HG03159 (cell line): ENCODE results near the gene SNX30.

ENCODE experiments used
- ATAC-seq: cut with Tn5 transposase; IDR thresholded peaks from one replicate; pipeline ENCODE4 v1.9.1; 2021; ENCODE audit warnings: mild to moderate bottlenecking, moderate library complexity; ENCODE audit not compliant: unreplicated experiment

SNX30 gene

DNA sequence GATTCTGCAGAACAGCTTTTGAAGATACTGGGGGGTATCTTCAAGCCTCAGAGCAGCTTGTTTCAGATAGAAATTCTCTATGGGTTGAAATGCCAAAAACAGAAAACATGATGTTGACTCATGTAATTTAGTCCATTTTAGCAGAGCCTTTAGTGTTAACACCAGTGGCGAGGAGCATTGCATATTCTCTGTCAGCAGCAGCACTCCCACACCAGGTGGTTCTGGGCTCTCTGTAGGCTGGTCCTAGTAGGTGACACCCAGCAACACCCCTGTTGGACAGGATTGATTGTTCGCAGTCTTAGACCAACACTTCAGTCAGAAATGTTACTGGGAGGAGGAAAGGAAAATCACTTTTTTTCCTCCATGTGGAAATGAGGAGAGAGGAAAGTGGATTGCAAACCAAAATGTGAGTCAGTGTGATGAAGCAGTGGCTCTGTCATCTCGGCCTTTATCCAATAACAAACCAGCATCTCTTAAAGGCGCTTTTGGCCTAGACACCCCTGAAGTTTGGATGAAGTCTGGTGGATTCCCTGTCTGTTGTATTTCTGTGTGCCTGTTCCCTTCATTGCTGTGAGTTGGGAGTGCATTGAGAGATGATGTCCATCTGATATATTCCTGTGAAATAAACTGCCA lies 123.3 kb downstream of the SNX30 start:
- no peak for ATAC-seq

DNA sequence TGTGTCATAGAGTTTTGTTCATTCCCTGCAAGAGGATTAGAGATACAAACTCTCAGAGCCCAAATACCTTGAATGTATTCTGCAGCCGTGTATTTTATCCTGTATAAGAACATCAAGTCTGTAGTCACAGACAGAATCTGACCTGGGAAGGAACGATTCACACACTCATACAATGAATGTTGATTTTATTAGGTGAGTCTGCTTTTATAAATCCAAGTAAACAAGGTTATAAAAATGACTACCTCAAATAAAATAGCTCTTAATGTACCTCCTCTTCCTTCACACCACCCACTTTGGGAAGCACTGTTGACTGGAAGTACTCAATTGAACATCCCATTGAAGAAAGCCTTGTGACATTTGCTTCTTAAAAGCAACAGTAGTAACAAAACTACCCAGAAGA lies 128.2 kb downstream of the SNX30 start:
- ATAC-seq: no peak

DNA sequence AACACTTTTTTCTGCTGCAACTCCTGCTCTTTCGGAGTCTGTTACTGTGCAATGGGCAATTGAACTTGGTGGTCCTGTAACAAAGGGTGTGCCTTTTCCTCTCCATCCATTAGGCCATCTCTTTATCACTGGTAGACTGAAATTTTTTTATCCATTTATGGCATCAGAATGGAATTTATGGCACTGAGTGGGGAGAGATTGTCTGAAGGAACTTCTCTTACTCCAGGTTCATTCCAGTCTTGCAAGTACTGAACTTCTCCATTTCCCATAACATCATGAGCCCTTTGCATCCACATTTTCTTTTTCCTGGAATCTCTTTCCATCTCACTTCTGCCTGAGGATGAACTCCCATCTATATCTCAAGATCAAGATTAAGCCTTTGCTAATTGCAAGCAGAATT lies 130.1 kb downstream of the SNX30 start:
- no peak for ATAC-seq

DNA sequence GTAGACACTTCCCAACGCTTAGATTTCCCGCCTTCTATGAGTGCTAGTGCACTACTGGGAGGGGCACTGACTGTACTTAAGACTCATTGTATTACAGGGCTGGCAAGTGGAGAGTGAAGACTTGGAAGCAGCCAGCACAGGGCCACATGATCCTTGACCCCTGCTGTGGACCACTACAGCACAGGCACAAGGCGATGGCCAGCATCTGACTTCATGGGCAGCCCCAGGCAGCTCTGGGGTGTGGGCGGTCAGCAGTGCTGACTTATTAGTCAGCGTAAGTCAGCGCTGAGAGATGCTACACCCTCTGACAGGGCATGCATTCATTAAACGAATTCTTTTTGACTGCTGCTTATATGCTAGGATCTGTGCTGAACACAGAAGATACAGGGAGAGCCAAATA lies 130.8 kb downstream of the SNX30 start:
- ATAC-seq: no peak

DNA sequence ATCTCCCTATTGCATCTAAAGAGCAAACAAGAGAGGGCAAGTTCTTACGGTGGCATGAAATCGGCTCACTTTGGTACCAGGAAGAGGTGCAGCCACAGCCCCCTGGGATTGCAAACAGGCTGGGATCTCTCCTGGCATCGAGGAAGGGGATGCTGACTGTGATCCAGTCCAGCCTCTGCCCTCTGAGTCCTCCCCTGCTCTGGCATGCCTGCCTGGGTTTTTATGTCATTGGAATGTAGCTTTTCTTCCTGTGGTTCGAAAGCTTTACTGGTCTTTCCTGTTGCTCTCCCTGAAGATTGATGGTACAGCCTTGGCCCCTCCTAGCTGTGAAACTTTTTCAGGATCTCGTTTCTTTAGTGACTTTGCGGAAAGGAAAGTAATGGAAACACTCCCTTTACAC lies 133.5 kb downstream of the SNX30 start:
- no peak for ATAC-seq

DNA sequence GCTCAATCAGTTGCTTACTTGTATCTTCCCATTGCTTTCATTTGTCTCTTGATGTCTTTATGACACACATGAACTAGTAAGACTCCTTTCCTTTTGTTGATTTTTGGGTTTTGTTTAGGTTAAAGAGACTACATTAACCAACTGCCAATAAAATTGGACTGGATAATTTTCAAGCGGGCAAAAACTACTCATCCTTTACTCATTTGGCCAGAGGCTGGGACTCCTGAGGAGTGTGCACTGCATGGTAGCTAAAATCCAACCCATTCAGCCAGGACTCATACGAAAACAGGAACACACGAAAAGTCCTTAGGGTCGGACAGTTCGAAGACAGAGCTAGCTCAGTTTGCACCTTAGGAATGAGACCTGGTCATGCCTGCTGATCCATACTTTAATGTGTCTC lies 134.2 kb downstream of the SNX30 start:
- ATAC-seq: no peak

DNA sequence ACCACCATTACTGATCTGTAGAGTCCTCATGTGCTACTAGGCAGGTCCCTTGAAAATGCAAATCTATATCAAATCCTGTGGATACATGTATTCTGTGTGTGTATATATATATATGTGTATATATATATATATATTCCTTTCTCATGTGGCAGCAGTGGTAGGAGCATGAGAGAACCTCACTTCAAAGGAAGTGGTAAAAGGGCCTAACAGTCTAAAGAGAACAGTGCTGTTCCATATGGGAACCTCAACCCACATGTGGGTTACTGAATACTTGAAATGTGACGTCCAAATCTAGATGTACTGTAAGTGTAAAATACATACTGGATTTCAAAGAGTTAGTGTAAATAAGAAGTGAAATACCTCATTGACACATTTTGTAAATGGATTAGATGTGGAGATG lies 134.8 kb downstream of the SNX30 start:
- no peak for ATAC-seq

DNA sequence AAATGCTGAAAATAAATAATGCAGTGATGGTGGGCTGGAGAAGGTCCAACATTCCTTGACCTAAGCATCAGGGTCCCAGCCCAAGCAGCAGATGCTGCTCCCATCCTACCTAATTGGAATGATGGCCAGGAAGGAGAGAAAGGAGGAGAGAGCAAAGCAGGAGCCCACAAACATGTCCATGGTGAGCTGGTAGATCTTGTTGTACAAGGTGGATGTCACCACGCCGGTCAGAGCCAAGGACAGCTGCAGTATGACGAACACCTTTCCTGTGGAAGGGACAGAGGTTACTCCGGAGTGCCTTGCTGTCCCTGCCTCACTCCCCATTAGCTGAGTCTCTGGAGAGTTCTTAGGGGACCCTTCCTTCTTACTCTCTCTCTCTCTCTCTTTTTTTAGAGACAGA lies 135.8 kb downstream of the SNX30 start:
- no peak for ATAC-seq

DNA sequence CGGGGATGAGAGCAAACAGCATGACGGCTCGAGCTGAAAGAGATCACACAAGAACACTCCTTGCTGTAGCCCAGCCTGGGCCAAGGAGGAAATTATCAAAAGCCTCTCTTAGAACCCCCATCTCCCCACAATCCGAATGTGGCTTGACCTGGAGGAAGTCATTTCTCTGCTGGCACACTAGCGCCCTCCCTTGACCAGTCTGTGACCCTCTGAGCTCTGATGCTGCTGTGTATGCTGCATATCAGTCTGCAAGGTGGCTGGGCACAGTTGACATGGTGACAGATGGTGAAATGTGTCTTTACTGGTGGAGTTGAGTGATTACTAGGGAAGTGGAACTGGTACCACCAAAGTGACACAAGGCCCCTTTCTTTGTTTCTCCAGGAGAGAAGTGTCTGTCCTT lies 136.8 kb downstream of the SNX30 start:
- no peak for ATAC-seq

DNA sequence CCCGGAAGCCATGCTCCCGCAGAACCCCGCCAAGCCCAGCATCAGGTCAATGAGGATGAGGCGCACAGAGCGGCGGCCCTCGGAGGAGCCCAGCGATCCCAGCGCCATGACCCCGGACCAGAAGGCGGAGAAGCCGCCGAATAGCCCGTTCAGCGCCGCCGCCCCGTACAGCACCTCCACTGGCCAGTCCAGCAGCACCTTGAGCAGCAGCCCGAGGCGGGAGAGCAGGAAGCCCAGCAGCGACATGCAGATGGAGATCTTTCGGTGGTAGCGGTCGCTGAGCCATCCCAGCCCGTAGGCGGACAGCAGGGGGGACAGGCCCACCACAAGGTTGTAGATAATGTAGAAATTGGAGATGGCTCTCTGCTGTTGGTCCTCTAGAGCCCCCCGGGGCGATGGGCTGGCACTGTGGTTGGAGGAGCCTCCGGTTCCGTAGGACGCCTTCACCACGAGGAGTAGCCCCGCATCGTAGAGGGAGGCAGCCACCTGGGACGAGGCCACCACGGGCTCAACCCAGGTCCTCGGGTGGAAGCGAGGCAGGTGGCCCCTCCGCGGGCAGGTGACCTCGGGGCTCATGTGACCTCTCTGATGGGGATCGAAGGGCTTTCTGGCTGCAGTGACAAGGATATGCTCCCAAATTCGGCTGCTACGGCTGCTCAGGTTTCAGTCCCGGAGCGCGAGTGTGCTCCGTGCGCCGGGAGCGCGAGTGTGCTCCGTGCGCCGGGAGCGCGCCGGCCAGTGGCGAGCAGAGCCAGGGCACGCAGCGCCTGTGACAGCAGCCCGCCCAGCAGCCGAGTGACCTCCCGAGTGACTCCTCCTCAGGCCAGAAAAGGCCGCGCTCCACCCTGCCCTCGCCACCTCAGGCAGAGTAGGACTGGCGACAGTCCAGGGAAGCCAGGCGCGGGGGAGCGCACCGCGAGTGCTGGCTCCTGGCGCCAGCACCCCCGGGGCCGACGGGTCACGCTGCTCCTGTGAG lies 139.8 kb downstream of the SNX30 start, which contains the start of gene SLC46A2:
SLC46A2 (minus strand) TSS at position 771 of the 976 bp plus-strand sequence; CDS start at position 576, 195 bp downstream.
- ATAC-seq: no peak

DNA sequence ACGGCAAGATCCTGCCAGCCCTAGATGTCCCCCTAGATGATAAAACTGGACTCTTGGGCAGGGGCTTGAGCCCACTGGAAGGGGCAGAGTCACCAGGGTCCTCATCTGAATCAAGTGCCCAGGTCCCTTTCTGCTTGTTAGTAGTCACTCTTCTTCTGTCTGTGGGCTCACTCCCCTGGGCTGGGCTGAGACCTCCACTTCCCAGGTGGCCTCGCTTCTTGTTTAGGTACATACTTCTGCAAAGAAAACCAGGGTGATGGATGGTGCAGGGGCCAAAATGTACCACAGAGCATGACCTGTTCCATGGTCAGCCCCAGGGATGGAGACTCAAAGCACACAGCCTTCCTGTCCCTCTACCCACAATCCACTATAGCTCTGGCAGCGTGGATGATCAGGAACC lies 141.0 kb downstream of the SNX30 start:
- ATAC-seq: no peak

DNA sequence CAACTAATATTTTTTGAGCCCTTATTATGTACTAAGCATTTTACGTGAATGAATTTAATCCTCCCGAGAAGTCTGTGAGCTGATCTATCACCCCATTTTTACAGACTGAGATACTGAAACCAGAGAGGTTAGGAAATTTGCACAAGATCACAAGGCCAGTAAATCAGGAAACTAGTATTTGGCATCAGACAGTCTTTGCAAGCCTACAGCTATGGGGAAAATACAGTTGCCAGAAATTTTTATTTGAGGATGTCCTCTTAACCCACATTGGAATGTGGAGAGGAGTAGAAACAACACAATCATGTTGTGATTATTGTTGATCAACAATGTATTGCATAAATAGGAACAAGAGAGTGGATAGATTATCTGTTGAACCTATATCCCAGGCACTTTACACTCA lies 142.4 kb downstream of the SNX30 start:
- no peak for ATAC-seq

DNA sequence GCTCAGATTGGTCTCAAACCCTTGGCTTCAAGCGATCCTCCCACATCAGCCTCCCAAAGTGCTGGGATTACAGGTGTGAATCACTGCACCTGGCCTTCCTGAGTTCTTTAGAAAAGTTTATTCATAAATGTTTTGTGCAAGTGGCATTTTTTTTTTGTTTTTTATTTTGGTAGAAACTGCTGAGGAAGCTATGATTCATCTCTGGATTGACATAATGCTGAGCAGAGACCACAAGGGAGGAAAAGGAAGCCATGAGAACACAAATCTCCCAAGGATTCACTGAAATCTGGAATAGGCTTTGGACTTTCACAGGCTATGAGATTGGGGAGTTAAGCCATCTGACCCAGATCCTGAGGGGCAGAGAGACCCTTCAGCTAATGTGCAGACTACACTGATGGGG lies 143.5 kb downstream of the SNX30 start:
- ATAC-seq: no peak

DNA sequence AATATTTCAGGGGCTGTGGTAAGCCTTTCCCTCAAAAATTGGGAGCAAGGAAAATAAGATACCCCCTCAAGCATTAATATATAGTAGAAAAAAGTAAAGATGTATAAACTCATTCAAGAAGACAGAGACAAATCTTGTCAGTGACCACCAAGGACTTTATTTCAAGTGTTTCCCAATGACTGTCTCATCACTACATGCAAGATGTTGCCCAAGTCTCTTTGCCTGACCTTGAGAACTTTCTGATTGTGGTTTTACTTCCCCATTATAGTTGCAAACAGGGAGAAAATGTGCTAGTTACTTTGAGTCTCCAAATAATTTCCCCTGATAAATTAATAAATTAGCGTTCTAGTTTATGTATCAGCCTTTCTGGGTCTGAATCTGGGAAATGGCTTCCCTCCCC lies 144.1 kb downstream of the SNX30 start:
- ATAC-seq: no peak

DNA sequence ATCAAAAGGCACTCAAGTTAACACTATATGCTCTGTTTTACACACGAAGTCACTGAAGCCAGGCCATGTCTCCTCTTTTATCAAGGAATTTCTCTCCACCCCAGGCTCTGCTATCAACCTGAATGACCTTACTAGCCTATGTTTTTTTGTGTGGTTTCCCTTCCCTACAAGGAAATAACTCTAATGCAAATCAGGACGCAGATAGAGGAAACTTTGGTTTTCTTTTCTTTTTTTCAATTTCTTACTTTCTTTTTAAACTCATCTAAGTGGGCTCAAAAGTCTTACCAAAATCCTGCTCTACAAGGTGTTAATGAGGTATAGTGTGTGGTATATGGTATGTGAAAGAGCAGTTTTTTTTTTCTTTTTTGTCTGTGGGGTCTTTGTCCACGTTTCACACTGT lies 145.6 kb downstream of the SNX30 start:
- no peak for ATAC-seq

DNA sequence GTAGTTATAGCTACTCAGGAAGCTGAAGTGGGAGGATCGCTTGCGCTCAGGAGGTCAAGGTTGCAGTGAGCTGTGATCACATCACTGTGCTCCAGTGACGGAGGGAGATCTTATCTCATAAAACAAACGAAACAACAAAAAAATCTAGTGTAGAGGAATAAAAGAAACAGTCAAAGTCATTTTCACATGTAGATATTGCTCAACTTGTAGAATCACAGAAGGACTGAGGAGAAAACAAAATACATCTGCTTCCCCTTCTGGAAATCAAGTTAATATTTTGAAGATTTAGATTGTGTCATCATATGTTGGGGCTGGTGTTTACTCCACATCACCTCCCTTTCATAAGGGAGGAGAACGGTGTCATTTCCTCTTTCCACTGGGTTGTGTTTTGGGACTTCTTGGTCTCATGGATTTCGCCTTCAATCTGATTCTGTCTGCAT lies 148.3 kb downstream of the SNX30 start:
- no peak for ATAC-seq

DNA sequence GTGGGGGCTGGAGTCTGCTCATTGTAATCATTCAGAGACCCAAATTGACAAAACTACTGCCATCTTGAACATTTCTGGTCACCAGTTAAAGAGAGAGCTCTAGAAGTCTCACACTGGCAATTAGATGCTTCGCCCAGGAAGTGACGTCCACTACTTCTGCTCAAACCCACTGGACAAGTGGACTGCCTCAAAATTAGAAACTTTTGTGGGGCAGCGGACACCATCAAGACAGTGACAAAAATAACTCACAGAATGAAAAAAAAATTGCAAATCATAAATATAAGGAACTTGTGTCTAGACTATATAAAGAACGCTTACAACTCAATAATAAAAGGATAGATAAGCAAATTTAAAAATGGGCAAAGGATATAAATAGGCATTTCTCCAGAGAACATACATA lies 149.9 kb downstream of the SNX30 start:
- ATAC-seq: no peak

DNA sequence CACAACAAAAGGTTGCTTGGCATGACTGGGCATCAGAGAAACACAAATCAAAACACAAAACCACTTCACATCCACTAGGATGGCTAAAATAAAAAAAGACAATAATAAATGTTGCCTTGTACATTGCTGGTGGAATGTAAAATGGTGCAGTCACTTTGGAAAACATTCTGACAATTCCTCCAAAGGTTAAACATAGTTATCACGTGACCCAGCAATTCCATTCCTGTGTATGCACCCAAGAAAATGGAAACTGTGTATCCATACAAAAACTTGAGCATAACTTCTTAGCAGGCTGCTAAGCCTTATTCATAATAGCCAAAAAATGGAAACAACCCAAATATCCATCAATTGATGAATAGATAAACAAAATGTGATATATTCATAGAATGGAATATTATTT lies 150.3 kb downstream of the SNX30 start:
- ATAC-seq: no peak

DNA sequence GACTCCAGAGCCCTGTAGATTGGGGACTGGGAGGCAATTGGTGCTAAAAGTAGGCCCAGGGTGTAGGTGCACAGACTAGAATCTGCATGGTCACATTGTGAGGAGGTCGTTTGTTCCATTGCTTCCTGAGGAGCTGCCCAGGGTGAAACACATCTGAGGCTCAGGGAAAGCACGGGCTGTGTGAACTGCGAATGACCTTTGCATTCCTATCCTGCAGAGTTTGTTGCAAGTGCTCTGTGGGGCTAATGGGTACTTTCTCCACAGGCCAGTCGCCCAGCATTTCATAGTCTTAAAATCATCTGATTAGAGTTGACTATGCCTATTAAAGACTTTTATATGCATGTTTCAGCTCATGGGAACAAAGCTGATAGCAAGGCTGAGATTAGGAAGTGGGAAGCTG lies 154.5 kb downstream of the SNX30 start:
- no peak for ATAC-seq

DNA sequence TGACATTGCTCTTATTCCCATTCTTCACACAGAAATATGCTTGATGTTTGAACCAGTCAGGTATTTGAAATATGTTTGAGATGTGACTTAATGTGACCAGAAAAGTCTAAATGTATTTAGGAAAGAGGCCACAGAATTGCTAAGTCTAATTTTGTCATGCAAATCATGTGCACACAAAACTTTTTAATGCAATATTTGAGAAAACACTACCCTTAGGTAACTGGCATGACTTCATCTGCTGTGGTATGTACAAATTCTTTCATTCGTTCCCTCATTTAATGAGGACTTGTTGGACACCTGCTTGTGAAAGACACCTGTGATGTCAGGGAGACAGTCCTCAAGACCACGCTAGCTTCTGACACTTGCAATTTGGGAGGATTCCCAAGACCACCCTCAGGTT lies 161.2 kb downstream of the SNX30 start:
- no peak for ATAC-seq

DNA sequence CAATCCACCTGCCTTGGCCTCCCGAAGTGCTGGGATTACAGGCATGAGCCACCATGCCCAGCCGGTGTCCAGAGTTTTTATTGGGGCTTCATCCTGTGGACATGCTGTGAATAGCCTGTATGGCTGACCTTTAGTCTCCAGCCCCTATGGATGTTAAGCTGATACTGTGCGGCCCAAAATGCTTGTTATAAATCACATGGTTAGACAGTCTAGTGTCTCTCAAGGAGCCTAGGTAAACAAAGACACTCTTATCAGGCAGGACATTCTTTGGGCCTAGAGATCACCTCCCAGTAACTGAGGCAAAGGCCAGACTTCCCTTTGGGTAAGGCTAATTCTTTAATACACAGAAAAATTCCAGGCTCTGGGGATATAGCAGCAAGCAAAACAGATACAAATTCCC lies 162.1 kb downstream of the SNX30 start:
- no peak for ATAC-seq

DNA sequence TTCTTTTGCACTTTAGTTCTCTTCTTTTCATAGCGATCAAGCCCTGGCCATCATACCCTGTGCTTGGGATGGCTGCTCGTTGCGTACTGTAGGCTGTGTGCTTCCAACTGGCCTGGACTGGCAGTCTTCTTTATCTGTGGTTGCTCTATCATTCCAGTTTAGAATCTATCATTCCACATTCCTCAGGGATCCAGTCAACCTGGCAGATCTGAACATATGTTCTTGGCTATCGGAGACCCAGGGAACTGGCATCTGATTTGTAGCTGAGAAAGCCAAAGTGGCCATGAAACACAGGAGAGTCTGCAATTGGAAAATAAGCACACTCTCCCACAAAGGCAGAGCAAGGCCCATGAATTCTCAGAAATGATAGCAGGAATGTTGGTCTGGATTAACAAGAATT lies 162.8 kb downstream of the SNX30 start:
- ATAC-seq: no peak
